Hematopoietic multipotent progenitor cell (in vitro differentiated cells): ENCODE results near the gene COG3. TPM values are rescaled to one million over a fixed set of nuclear protein-coding genes. Genes with fewer than 3 reads are reported as not detected.
"Not testable (repeated sequence)": the region's sequence is repeated elsewhere in the genome, so short reads cannot be mapped to it uniquely, and the experiment has no call there.

ENCODE experiments used
- DNase-seq, 3 donors: peaks; one replicate each; pipeline ENCODE4 v3.0.0-alpha.2; 2011 to 2015; ENCODE audit warnings: low read depth in 2 of 3, low spot score in 2 of 3
- total RNA-seq: library from RNA; depleted of rRNA; stranded (reverse); fragments of >200 nt; gene quantifications from one replicate; pipeline ENCODE4 v1.2.3, GENCODE V29; 2012

The COG3 gene, protein sequence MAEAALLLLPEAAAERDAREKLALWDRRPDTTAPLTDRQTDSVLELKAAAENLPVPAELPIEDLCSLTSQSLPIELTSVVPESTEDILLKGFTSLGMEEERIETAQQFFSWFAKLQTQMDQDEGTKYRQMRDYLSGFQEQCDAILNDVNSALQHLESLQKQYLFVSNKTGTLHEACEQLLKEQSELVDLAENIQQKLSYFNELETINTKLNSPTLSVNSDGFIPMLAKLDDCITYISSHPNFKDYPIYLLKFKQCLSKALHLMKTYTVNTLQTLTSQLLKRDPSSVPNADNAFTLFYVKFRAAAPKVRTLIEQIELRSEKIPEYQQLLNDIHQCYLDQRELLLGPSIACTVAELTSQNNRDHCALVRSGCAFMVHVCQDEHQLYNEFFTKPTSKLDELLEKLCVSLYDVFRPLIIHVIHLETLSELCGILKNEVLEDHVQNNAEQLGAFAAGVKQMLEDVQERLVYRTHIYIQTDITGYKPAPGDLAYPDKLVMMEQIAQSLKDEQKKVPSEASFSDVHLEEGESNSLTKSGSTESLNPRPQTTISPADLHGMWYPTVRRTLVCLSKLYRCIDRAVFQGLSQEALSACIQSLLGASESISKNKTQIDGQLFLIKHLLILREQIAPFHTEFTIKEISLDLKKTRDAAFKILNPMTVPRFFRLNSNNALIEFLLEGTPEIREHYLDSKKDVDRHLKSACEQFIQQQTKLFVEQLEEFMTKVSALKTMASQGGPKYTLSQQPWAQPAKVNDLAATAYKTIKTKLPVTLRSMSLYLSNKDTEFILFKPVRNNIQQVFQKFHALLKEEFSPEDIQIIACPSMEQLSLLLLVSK
- 40.7 TPM for total RNA-seq

DNA sequence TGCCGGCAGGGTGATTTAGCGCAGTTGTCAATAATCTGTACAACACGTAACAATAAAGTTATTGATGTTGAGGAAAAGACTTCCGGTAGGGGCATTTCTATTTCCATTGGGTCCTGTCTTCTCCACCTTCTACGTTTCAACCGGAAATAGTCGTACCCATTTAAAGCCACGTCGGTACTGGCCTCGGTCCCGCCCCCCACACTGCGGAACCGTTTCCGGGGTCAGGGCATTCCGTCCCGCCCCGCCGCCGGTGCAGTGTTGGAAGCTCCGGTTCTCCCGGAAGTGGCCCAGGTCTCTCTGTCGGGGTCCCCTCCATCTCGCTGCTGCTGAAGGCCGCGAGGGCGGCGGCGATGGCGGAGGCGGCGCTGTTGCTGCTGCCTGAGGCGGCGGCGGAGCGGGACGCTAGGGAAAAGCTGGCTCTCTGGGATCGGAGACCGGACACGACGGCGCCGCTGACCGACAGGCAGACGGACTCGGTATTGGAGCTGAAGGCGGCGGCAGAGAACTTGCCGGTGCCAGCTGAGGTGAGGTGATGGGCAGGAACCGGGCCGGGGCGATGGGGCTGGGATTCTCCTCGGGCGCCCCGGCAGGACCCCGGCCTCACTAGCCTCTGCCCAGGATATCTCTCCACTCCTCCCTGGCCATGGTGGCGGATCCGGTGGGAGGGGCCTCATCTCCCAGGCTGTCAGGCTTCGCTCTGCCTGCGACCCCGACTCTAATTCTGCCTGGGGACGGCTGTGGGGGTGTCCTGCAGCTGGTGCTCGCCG, at the start of gene COG3:
COG3 (plus strand) TSS at position 253 of the 767 bp plus-strand sequence; CDS start at position 351, 98 bp downstream.
- peak; percentile 81 to 98 (median 97) for DNase-seq

DNA sequence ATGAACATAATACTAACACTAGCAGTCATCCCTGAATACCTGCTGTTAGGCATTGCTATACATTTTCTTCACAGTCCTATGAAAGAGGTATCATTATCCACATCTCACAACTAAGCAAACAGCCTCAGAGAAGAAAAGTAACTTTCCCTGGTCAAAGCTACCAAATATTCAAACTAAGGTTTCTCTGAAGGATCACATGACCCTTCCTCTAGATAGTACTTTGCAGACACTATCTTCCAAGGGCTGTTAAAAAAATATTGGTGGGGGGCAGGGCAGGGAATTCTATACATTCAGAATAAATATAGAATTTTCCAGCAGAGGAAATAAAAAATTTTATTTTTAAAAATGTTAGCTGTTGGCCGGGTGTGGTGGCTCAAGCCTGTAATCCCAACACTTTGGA, 49.6 kb upstream of the COG3 start:
- DNase-seq: no peak

DNA sequence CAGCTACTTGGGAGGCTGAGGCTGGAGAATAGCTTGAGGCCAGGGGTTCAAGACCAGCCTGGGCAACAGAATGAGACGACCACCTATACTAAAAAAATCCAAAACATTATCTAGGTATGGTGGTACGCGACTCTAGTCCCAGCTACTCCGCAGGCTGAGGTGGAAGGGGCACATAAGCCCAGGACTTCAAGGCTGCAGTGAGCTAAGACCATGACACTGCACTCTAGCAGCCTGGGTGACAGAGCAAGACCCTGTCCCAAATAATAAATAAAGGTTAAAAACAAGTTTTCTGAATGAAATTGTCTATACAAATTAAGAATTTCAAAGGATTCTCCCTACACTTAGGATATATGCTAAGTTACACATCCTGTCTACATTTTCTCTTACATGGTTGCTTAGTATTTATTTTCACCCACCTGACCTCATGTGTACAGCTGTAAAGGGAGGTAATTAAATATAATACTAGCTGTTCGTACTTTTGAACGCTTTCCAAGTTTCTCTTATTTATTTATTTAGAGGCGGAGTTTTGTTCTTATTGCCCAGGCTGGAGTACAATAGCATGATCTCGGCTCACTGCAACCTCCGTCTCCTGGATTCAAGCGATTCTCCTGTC, 48.1 kb upstream of the COG3 start:
- peak in 1 of 3 donors; percentile 36 for DNase-seq

DNA sequence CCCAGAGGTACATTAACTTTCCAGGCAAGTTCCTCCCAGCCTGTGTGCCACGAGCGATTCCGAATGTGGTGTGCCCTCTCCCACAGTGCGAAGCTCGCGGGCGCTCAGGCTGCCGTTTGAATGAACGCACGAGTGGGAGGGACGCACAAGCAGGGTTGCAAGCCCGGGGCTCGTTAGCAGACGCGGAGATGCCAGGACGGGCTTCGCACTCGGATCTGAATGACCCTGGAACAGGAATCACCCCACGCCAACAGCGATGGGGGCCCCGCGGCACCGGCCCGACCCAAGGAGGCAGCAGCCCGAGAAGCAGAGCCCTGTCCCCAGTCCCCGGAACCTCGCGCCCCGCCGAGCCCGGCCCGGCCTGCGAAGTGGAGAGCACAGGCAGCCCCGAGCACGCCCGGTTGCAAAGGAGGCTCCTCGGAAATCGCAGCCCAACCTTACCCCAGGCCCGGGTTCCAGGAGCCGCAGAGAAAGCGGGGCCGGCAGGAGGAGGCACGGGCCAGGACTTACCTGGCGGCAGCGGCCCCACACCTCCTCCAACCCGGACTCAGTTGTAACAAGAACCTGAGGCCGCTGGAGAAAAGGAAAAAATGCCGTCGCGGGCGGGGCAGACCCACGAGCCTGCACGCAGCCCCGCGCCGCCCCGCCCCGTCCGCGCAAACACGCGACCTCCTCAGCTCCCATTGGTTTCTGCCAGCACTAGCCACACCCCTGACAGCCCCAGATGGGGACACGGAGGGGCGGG, 46.8 kb upstream of the COG3 start, which contains the start of gene SLC25A30:
SLC25A30 (minus strand) TSS at position 584 of the 745 bp plus-strand sequence. CDS start 6,948 bp downstream, outside the sequence.
- peak; percentile 72 to 95 (median 94) for DNase-seq

DNA sequence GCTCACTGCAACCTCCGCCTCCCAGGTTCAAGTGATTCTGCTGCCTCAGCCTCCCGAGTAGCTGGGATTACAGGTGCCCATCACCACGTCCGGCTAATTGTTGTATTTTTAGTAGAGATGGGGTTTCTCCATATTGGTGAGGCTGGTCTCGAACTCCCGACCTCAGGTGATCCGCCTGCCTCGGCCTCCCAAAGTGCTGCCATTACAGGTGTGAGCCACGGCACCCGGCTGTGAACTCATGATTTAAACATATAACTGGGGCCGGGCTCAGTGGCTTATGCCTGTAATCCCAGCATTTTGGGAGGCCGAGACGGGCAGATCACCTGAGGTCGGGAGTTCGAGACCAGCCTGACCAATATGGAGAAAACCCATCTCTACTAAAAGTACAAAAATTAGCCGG, 45.4 kb upstream of the COG3 start:
- DNase-seq: not testable (repeated sequence)

DNA sequence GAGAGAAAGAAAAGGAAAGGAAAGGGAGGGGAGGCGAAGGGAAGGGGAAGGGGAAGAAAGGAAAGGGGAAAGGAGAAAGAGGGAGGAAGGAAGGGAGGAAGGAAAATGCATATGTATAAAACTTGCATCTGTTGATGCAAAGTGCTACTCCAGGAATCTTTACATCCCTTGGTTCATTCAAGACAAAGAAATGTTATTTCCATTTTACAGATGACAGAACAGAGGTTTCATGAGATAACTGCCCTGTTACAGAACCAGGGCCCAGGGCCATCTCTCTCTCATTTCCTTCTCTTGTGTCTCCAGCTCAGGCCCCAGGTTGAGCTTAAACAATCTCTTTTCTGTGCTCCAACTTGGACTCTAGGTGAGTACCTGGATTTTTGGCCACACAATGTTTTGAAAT, 44.8 kb upstream of the COG3 start:
- no peak for DNase-seq

DNA sequence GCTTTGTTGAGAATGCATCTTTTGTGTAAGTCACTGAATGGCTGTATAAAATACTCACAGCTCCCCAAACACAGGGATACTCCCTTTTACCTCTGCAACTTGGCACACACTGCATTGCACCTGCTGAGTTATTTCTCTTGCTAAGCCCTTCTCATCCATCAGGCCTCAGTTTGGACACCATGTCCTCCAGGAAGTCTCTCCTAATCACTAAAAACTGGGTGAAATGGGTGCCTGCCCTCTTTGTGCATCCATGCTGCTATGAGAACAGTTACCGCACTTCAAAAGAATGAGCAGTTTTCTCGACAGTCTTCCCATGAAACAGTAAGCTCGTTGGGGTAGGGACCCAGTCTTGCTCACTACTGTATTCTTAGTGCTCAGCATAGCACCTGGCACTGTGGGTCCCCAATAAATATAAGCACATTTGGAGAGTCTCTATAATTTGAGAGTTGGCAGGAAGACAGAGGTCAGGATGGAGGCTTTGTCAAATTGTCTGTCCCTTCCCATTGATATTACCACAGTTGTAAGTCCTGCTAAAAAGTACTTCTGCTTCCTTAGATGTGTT, 41.9 kb upstream of the COG3 start:
- DNase-seq: no peak

DNA sequence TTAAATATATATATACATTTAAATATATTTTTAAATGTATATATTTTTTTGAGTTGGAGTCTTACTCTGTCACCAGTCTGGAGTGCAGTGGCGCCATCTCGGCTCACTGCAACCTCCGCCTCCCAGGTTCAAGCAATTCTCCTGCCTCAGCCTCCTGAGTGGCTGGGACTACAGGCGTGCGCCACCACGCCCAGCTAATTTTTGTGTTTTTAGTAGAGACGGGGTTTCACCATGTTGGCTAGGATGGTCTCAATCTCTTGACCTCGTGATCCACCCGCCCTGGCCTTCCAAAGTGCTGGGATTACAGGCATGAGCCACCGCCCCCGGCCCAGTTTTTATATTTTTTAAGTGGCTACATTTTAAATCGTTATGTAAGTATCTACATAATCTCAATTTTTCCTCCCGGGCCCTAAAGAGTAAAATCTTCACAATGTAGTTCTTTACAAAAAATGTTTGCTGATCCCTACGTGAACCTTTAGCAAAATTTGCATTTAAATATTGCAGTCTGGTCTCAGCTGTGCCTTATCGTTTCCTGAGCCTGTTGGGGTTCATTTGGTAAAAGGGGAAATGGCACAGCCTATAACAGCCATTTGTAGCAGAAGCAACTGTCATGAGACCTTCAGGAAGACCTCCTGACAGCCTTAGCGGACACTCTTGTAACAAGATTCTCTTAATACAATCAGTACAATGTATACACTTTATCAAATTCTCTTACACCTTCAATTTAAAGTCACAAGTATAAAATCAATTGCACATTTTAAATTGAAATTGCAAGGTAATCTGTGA, 38.5 kb upstream of the COG3 start:
- peak in 2 of 3 donors; percentile 54 to 84 for DNase-seq

DNA sequence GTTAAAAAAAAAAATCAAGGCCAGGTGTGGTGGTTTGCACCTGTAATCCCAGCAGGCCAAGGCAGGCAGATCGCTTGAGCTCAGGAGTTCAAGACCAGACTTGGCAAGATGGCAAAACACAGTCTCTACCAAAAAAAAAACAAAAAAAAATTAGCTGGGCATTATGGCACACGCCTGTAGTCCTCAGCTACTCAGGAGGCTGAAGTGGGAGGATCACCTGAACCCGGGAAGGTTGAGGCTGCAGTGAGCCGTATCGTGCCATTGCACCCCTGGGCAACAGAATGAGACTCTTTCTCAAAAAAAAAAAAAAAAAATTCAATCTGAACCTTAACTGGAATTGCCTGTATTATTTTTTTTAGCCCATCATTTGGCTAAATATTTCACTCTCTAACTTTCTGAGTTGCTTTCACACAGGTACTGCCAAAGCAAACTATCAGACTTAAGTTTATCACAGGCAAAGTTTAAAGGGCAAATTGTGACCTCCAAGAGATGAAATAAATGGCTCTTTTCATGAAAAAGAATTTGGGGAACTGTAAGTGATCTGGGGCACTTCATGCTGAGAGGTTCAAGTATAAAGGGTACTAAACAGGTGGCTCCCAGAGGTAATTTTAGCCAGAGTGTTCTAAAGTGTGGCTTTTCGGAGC, 31.9 kb upstream of the COG3 start:
- no peak for DNase-seq

DNA sequence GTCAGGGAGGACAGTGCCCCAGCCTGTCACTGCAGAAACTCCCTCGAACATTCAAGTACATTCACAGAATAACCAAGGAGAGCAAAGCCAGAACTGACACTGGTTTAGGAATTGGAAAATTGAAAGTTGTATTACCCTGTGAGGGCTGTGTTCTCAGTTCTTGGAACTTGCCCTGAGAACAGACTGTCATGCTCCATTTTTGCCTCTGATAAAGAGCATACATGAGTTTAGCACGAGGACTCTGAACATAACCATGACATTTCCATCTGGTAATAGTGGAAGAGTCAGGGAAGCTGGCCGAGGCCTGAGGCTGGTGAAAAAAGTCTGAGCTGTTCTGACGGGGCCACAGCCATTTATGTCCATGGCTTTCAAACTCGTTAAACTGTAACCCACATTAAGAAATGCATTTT, 31.4 kb upstream of the COG3 start:
- DNase-seq: no peak

DNA sequence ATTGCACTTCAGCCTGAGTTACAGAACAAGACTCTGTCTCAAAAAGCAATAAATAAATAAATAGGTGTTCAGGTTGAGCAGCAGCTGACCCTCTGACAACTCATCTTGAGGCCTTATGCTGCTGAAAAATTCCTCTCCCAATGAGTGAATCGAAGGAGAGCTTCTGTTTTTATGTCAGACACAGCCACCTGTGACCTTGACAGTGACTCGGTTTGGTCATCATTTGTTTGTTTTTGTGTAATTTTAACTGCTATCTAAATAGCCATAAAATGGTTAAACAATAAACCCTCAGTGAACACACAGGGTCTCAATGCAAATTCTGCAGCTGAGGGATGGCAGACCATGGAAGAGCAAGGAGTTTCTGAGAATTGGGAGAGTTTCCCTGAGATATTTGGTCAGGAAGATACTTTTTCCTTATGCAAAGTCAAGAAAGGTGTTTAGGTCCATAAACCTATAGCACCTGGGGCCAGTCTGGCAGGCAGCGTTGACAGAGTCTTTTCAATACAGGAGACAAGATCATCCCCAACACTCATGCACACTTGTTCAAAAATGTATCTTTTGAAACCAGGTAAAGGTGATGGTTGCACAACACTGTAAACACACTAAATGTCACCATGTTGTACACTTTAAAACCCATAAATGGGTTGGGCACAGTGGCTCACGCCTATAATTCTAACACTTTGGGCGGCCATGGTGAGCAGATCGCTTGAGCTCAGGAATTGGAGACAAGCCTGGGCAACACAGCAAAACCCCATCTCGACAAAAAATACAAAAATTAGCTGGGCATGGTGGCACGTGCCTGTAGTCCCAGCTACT, 30.0 kb upstream of the COG3 start:
- DNase-seq: no peak

DNA sequence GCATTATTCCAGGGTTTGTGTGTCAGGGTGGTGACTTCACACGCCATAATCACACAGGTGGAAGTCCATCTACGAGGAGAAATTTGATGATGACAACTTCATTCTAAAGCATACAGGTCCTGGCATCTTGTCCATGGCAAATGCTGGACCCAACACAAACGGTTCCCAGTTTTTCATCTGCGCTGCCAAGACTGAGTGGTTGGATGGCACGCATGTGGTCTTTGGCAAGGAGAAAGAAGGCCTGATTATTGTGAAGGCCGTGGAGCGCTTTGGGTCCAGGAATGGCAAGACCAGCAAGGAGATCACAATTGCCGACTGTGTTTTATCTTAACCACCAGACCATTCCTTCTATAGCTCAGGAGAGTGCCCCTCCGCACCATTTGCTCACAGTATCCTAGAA, 28.4 kb upstream of the COG3 start:
- DNase-seq: no peak

DNA sequence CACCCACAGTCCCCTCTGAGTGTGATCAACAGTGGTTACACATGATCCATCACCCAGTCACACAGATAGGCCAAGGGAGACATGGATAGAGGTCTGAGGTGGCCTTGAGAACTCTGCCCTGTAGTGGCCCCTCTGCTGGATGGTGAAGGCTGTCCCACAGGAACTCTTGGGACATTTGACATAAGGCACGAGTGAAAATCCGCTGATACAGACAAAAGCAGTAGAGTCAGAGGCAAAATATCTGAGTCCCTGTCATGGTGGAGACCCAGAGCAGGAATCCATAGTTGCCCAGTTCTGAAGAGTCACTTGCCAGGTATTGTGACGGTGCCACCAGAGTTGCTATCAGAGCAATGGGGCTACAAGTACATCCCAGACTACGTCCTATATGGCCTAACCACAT, 27.8 kb upstream of the COG3 start:
- DNase-seq: no peak

DNA sequence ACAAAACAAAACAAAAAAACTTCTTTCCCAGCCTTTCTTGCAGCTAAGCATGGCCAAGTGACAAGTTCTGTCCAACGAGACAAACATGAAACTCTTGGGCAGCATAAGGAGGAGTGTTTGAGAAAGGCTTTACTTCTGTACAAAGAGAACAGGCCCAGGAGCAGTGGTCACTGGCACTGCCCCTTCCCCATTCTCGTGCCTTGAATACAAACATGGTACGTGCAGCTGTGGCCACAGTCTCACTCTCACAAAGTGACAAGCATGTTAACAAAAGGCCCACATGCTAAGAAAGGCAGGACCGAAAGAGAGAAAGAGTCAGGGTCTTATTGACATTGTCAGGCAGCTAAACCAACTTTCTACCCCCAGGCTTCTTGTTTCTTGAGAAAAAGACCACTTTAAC, 26.8 kb upstream of the COG3 start:
- DNase-seq: no peak

DNA sequence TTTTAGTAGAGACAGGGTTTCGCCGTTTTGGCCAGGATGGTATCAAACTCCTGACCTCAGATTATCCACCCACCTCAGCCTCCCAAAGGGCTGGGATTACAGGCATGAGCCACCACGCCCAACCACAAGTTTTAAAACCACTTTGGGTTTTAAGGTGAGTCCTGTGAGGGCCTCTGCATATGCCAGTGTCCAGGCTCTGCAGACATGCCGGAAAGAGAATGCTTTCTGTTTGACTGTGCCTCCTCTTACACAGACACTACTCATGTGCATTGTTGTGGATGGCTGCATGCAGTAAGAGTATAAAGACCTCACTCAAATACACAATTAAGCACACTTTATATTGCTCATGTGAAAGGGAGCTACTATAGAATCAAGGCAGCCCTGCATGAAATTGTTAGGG, 25.7 kb upstream of the COG3 start:
- no peak for DNase-seq

DNA sequence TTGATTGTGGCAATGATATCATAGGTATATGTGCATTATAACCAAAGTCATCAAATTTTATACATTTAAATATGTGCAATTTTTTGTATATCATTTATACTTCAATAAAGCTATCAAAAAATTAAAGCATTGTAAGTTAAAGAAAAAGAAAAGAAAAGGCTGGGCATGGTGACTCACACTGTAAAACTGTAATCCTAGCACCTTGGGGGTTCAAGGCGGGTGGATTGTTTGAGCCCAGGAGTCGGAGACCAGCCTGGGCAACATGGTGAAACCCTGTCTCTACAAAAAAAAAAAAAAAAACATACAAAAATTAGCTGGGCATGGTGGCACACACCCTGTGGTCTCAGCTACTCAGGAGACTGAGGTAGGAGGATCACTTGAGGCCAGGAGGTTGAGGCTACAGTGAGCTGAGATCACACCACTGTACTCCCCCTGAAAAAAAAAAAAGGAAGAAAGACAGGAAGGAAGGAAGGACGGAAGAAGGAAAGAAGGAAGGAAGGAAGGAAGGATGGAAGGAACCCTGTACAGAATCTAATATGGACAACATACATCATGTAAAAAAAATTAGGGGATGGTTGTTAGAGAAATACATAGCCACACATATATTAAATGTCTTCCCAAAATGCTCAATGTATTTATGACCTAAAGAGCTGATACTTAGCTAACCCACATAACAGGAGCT, 24.8 kb upstream of the COG3 start:
- DNase-seq: no peak

DNA sequence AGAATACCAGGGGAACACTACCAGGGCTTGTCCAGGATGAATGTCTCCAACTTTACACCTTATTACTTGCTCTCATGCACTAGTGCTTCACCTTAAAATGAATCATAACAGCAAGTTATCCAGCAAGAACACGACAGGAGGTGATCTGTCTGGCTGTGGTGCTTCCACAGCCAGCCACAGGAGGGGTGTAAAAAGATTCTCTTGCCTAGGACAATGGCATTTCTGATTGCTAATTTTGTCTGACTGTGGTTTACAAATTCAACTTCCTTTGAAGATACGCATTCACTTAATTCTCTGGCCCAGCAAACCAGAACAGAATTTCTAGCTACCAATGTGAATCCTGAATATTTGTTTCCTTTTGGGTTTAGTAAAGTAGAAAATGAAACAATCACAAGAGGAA, 23.1 kb upstream of the COG3 start:
- DNase-seq: peak in 2 of 3 donors; percentile 23 to 49
